Hepatocyte (in vitro differentiated cells): ENCODE results near the gene ADAP1.

Source experiments
- EZH2 ChIP-seq: fragments of 200-600 bp; sonication (generic); IDR thresholded peaks from 2 replicates; pipeline ENCODE4 v1.6.1; 2016; ENCODE audit warnings: antibody characterized with exemption, mild to moderate bottlenecking, borderline replicate concordance
- EZH2phosphoT487 ChIP-seq: fragments of 200-600 bp; sonication (generic); IDR thresholded peaks from one replicate; pipeline ENCODE4 v1.6.1; 2018; ENCODE audit warnings: antibody characterized with exemption, mild to moderate bottlenecking, low read depth, moderate library complexity; ENCODE audit not compliant: unreplicated experiment, severe bottlenecking
- TF ChIP-seq, protein P1 (sequence below): fragments of 200-600 bp; sonication (generic); IDR thresholded peaks from 2 replicates; pipeline ENCODE4 v1.5.1; 2016; ENCODE audit warnings: antibody characterized with exemption, mild to moderate bottlenecking; ENCODE audit not compliant: poor library complexity

DNA sequence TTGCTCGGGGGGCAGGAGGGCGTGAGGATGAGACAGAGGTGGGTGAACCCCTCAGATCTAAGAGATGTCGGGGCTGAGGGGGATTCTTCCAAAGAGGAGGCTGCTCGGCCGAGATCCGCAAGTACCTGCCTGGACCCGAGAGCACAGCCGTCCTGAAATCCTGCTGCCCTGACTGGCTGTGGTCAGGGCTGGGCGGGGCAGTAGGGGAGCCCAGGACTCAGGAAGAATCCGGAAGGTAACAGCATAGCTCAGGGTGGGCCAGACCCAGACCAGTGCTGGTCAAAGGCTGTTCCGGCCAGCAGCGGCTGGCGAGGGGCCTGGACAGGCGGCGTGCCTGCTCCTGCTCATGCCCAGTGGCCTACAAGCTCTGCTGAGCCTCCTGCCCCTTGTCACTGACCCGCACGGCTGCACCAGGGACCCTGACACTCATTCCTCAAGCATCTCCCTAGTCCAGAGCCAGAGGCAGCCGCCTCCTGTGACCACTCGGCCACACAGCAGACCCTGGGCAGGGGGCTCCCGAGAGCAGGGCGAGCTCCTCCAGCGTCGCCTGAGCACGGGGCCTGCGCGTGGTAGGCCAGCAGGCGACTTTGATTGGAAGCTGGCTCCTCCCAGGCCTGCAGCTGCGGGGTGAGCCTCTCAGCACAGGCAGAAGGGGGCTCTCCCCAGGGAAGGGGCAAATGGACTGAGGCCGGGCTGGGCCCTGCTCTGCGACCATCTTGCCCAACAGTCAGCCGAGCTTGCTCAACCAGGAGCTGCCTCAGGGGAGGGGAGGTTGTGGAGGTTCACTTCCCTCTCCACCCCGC, 3.1 kb upstream of the ADAP1 start:
- TF ChIP-seq EZH2phosphoT487 (no peak), EZH2 (no peak)
- TF ChIP-seq, protein P1, sequence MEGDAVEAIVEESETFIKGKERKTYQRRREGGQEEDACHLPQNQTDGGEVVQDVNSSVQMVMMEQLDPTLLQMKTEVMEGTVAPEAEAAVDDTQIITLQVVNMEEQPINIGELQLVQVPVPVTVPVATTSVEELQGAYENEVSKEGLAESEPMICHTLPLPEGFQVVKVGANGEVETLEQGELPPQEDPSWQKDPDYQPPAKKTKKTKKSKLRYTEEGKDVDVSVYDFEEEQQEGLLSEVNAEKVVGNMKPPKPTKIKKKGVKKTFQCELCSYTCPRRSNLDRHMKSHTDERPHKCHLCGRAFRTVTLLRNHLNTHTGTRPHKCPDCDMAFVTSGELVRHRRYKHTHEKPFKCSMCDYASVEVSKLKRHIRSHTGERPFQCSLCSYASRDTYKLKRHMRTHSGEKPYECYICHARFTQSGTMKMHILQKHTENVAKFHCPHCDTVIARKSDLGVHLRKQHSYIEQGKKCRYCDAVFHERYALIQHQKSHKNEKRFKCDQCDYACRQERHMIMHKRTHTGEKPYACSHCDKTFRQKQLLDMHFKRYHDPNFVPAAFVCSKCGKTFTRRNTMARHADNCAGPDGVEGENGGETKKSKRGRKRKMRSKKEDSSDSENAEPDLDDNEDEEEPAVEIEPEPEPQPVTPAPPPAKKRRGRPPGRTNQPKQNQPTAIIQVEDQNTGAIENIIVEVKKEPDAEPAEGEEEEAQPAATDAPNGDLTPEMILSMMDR: no peak
